ENCODE results near the gene TCN2.

The TCN2 gene

DNA sequence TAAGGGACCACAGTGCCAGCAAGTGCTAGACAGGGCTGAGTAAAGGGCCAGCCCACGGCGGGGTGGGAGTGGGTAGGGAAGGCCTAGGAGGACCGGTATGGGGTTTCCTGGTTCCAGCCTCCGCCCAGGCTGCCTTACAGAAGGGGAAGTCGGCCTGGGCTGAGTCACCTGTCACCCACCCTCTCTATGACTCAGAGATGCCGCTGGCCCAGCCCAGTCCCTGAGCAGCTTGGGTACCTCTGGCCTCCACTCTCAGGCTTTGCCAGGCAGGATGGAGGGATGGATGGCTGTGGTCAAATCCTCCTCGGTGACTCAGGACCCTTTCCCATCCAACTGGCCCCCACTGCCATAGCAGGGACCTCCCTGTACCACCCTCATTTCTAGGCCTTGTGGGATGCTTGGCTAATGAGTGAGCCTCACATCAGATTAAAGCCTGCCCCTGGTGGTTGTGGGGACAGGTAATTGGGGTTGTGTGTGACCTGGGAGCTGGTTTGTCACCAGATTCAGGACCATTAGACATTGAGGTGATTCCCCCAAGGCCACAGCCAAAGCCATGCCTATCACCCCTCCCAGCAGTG is 42.5 kb downstream of the TCN2 start:
- no peak overlapping the region for H3K4me3 ChIP-seq (IDR thresholded peaks at IDR 0.05; ENCODE audit: insufficient read depth, low read depth, low read length)
- no peak overlapping the region for H2AFZ ChIP-seq (ENCODE audit: low read depth)

DNA sequence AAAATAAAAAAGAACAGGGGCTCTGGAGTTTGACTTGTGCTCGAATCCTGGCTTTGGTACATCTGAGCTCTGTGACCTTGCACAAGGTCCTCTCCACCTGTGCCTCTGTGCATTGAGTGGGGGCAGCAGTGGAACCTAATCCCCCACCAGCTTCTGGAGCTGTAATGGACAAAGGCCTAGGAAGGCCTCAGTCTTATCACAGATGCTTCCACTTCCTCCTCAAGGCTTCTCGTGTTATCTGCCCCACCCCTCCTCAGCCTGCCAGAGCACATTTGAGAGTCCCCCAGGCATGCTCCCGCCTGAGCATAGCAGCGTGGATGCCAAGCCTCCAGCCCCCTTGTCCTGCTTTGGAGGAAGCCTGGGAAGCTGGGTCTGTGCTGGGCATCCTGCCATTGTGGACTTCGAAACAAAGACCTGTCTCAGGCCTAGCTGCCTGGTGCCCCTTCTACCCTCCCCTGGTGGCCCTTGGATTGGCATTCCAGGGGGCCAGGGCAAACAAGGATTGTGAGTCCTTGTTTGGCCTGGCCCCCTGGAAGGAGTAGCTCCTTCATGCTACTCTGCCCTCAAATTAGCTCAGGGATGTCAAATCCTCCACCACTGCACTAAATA is 43.6 kb downstream of the TCN2 start:
- Histone ChIP-seq H3K4me1 (ENCODE audit: low read depth, poor library complexity, severe bottlenecking) (no peaks in the 10 kb centered on the region), H3K4me2 (no peak overlapping the region), H3K9ac (no peak overlapping the region), H4K20me1 (ENCODE audit: insufficient read depth) (no peaks in the 10 kb centered on the region), H3K4me3 (IDR thresholded peaks at IDR 0.05; ENCODE audit: insufficient read depth, low read depth, low read length) (no peak overlapping the region), H3K27me3 (ENCODE audit: insufficient read depth, low read depth) (no peaks in the 10 kb centered on the region), H3K27ac (no peak overlapping the region), H3K36me3 (ENCODE audit: insufficient read depth) (no peaks in the 10 kb centered on the region), H2AFZ (ENCODE audit: low read depth) (no peak overlapping the region), H3K79me2 (ENCODE audit: insufficient read depth, low read depth) (no peaks in the 10 kb centered on the region)
- no peak for TF ChIP-seq CTCF (conservative IDR thresholded peaks at IDR 0.05; ENCODE audit: low read depth, low read length)

More for the DNA sequence above, 42.5 kb downstream of the TCN2 start:
- Histone ChIP-seq H3K4me1 (ENCODE audit: low read depth, poor library complexity, severe bottlenecking) (no peaks in the 10 kb centered on the region), H3K27ac (no peak overlapping the region), H3K4me2 (no peak overlapping the region), H4K20me1 (ENCODE audit: insufficient read depth) (no peaks in the 10 kb centered on the region), H3K27me3 (ENCODE audit: insufficient read depth, low read depth) (no peaks in the 10 kb centered on the region), H3K9ac (no peak overlapping the region), H3K36me3 (ENCODE audit: insufficient read depth) (no peaks in the 10 kb centered on the region), H3K79me2 (ENCODE audit: insufficient read depth, low read depth) (no peaks in the 10 kb centered on the region)
- no peak for TF ChIP-seq CTCF (conservative IDR thresholded peaks at IDR 0.05; ENCODE audit: low read depth, low read length)

GRCh38 chr22:30652852-30653251 is 45.9 kb downstream of the TCN2 start:
- TF ChIP-seq CTCF (conservative IDR thresholded peaks at IDR 0.05; ENCODE audit: low read depth, low read length), result no peak
- no peaks in the 10 kb centered on the region for H3K4me1 ChIP-seq (ENCODE audit: low read depth, poor library complexity, severe bottlenecking)
- no peaks in the 10 kb centered on the region for H4K20me1 ChIP-seq (ENCODE audit: insufficient read depth)
- no peak overlapping the region for H3K9ac ChIP-seq
- no peaks in the 10 kb centered on the region for H3K36me3 ChIP-seq (ENCODE audit: insufficient read depth)
- no peak overlapping the region for H2AFZ ChIP-seq (ENCODE audit: low read depth)
- H3K79me2 ChIP-seq (ENCODE audit: insufficient read depth, low read depth), result no peaks in the 10 kb centered on the region
- H3K27me3 ChIP-seq (ENCODE audit: insufficient read depth, low read depth), result no peaks in the 10 kb centered on the region
- no peak overlapping the region for H3K4me2 ChIP-seq
- no peak overlapping the region for H3K4me3 ChIP-seq (IDR thresholded peaks at IDR 0.05; ENCODE audit: insufficient read depth, low read depth, low read length)
- H3K27ac ChIP-seq, result no peak overlapping the region

GRCh38 chr22:30654361-30654760 is 47.4 kb downstream of the TCN2 start:
- no peaks in the 10 kb centered on the region for H4K20me1 ChIP-seq (ENCODE audit: insufficient read depth)
- TF ChIP-seq CTCF (conservative IDR thresholded peaks at IDR 0.05; ENCODE audit: low read depth, low read length), result no peak
- no peak overlapping the region for H3K4me3 ChIP-seq (IDR thresholded peaks at IDR 0.05; ENCODE audit: insufficient read depth, low read depth, low read length)
- H3K9ac ChIP-seq, result no peak overlapping the region
- no peak overlapping the region for H3K4me2 ChIP-seq
- no peaks in the 10 kb centered on the region for H3K4me1 ChIP-seq (ENCODE audit: low read depth, poor library complexity, severe bottlenecking)
- no peak overlapping the region for H3K27ac ChIP-seq
- H2AFZ ChIP-seq (ENCODE audit: low read depth), result no peak overlapping the region
- H3K27me3 ChIP-seq (ENCODE audit: insufficient read depth, low read depth), result no peaks in the 10 kb centered on the region
- no peaks in the 10 kb centered on the region for H3K36me3 ChIP-seq (ENCODE audit: insufficient read depth)
- H3K79me2 ChIP-seq (ENCODE audit: insufficient read depth, low read depth), result no peaks in the 10 kb centered on the region
